UCSD-AML1 (cell line): ENCODE data around the gene MCM7.

Experiments
- DNase-seq: peaks from one replicate; lab custom pipeline; 2025; ENCODE audit not compliant: unreplicated experiment; lab: John Stamatoyannopoulos, UW

MCM7 gene

GRCh38 chr7:100124301-100125230 lies 23.4 kb upstream of the MCM7 start:
- peak; percentile 13 for DNase-seq

DNA sequence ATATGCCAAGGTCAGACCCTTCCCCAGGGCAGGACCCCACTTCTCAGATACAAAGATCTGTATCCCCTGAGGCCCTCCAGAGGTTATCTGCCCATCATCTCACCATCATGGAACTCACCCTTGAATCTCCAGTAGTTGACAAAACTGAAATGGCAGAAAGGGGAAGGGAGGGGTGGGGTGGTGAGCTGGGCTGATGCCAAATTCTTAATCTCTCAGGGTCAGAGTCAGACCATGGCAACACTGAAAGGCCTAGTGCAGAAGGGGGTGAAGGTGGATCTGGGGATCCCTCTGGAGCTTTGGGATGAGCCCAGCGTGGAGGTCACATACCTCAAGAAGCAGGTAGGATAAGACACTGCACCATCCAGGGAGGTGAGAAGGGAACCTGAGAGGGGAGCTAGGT lies 21.4 kb upstream of the MCM7 start:
- DNase-seq: no peak

DNA sequence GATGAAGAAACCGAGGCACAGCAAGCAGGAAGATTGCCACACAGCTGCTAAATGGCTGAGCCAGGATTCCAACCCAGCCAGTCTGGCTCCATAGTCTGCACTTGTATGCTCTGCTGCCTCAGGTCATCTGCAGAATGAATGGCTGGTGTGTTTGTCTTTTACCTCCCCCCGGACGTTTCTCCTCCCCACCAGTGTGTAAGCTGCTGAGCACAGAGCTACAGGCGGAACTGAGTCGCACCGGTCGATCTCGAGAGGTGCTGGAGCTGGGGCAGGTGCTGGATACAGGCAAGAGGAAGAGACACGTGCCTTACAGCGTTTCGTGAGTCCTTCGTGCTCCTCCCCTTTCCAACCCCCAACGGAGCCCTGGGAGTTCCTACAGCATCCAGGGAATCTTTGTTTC lies 20.9 kb upstream of the MCM7 start:
- no peak for DNase-seq

DNA sequence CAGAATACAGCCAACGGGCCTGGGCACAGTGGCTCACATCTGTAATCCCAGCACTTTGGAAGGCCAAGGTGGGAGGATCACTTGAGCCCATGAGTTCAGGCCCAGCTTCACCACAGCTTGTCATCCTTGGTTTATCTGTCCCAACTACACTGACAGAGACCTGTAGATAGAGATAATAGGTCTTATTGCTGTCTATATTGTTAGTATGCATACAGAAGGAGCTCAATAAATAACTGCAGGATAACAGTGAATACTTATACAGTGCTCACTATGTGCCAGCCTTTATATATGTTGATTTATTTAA lies 19.5 kb upstream of the MCM7 start:
- no peak for DNase-seq

DNA sequence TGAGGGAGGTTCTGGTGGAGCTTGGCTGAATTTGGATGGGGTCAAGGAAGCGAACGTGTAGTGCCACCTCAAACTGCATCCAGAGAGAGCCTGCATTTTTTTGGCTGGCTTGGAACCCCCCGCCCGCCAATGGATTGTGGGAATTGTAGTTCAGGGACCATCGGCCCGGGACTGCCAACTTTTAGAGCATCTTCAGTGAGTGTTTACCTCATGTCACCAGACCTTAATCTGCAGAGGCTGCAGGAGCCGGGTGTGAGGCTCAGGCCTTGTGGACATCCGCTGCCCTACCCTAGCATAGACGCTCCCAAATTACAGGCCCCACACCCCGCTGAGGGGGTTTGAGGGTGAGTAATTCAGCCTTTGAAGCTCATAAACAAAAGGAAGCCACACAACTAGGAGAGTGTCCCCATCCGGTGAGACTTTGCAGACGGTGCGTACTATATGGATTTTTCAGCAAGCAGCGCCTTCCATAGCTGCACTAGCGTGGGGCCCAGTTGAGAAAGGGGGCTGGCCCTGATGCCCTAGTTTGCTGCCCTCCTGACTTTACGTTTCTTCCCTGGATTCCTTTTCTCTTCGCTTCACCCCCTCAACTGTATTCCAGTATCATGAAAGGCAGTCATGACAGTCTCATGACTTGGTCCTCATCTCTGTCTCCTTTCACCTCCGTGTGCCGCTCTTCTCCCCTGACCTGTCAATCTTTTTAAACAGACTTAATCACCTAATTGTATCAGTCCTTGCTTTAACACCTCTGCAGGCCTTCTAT lies 19.0 kb upstream of the MCM7 start:
- no peak for DNase-seq

- DNase-seq: peak; percentile 83
These were observed 18.1 kb upstream of the MCM7 start, which contains the start of the genes CNPY4 and TAF6 for GRCh38 chr7:100119072-100119969. Gene CNPY4 (plus strand): TSS chr7:100119634. CDS start chr7:100119745, 111 bp downstream. Gene TAF6 (minus strand): TSS chr7:100119358. CDS start chr7:100114209, 5,149 bp downstream.

DNA sequence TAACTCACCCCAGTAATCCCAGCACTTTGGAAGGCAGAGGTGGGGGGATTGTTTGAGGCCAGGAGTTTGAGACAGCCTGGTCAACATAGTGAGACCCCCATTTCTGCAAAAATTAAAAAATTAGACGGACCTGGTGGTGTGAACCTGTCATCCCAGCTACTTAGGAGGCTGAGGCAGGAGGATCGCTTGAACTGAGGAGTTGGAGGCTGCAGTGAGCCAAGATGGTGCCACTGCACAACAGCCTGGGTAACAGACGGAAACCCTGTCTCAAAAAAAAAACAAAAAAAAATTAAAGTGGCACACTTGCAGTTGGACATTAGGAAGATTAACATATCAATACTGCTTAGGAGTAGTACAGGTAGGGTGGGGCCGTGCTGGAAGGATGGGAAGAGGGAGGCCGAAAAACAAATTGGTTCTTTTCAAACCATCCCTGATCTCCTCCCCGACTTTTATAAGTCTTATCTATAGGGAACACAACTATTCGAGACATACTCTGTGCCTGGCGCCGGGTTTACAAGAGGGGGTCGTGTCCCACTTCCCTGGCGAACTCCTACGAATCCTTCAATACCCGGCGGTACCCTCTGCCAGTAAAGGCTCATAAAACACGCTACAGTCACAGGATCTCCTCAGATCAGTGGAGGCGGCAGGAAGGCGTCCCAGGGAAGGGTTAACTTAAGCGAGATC lies 17.3 kb upstream of the MCM7 start:
- DNase-seq: no peak

DNA sequence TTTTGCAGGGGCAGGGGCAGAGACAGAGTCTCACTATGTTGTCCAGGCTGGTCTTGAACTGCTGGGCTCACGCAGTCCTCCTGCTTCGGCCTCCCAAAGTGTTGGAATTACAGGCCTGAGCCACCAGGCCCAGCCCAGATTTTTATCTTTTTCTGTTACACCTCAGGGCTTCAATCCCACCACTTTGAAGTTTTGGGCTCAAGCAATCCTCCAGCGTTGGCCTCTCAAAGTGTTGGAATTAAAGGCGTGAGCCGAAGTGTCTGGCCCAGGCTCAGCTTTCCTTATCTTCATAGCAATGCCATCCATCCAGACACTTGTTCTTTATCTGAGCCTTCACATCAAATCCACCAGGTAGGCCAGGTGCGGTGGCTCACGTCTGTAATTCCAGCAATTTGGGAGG lies 13.8 kb upstream of the MCM7 start:
- DNase-seq: no peak

DNA sequence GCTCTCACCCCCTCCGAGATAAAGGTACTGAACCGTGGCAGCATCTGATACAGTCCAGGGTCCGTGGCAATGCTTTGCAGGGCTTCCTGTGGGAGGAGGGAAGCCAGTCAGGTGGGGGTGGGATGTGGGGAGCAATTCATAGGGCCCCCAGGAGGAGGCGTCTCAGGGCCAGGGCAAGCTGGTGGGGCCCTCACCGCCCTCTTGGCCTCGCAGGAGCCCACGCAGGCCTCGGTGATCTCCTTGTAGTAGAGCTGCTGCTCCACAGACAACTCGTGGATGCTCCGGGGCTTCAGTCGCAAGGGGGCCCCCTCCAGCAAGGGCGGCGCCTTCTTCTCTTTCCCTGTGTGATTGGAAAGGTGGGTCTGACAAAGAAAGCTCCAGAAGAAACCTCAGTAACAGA lies 10.7 kb upstream of the MCM7 start:
- DNase-seq: no peak

DNA sequence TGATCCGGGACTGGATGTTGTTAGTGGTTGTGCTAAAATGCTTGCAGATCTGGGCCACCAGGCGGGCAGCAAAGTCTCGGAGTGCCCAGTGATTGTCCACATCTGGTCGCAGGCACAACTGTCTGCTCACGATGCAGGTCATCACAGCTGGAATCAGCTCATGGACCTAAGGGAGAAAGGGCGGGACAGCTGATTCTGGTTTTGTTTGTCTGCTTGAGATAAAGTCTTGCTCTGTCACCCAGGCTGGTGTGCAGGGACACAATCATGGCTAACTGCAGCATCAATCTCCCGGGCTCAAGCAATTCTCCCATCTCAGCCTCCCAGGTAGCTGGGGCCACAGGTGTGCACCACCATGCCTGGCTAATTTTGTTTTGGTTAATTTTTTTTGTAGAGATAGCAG lies 10.0 kb upstream of the MCM7 start:
- no peak for DNase-seq

DNA sequence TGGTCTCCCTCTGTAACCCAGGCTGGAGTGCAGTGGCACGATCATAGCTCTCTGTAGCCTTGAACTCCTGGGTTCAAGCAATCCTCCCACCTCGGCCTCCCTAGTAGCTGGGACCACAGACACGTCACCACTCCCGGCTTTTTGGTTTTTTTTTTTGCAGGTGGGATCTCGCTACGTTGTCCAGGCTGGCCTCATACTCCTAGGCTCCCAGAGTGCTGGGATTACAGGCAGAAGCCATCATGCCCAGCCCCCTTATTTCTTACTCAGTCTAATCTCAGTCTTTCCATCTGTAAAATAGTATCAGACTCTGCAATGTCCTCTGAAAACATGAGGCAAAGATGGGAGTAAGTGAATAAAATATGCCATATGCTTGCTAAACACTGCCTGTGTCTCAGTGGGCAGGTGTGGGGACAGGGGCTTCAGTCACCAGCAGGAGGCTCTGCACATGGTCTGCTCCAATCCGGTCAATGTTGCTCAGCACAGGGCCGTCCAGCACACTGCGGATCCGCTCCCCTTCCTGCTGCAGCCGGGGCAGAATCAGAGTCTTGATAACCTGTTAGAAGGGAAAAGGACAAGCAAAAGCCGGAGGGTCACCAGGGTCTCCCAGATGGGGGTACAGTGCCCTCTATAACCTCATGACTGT lies 8.4 kb upstream of the MCM7 start:
- no peak for DNase-seq

DNA sequence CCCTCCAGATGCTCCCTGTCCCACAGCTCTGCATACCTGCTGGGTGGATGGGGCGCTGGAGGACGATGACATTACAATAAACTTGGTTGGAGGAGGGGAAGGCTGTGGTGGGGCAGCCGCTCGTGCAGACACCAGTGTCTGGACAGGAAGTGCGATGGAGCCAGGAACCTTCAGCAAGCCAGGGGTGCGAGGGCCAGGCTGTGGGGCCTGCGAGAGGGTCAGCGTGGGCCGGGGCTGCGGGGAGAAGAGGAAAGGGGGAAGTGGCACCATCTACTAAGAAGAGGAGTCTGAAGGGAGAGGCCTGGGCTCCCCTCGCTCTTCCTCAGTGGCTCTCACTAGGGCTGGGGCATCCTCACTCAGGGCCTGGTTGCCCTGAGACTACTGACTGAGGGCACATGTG lies 6.7 kb upstream of the MCM7 start:
- no peak for DNase-seq

DNA sequence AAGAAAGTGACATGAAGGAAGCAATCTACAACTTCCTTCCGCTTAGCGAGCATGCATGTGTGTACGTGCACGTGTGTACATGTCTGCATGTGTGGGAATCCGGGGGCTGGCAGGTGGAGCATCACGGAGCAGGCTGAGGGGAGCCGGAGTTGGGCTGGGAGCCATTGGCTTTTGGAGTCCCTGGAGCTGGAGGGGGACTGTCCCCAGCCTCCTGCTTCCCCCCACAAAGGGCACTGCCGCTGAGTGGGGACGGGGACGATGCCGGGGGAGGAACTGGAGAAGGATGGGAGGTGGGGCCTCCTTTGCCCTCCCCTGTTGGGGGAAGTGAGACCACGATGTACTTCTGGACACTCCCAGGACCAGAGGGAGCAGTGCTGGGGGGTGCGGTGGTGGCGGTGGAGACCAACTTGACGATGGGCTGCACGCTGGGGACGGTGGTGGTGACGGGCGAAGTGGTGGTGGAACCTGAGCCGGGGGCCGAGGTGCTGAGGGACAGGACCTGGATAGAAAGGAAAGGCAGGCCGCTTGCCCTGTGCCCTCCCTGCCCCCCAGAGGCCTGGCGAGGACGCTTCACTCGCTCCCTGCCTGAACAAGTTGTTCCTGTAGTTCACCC lies 6.0 kb upstream of the MCM7 start:
- DNase-seq: no peak

GRCh38 chr7:100106633-100107032 lies 5.4 kb upstream of the MCM7 start:
- no peak for DNase-seq

- no peak for DNase-seq
These were observed 4.3 kb upstream of the MCM7 start for GRCh38 chr7:100105534-100105933.

GRCh38 chr7:100102950-100103840 lies 2.0 kb upstream of the MCM7 start:
- DNase-seq: no peak

DNA sequence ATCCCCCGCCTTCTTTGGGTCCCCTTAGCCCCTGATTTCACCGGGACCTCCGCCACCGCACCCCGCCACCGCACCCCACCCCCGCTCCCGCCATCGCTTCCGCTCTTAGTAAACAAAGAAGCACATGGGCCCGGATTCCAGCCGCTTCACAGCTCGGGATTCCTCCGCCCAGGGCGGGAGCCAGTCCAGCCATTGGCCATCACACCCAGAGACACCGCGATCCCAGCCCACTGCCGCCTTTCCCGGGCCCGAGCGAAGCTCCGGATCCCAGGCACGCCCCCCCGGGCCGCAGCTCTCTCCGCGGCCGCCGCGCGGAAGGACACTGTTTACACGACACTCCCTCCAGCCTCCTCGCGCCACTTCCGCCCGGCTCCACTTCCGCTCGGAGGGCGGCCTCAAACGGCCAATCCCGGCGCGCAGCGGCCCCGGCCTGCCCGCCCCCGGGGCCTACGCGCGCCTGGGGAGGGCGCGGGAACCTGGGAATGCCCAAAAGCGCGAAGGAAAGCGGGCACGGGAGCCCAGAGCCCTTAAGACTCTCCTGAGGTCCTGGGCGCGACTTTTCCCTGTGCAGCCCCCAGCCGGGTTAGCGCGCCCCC lies 679 bp downstream of the MCM7 start:
- DNase-seq: peak; percentile 87

DNA sequence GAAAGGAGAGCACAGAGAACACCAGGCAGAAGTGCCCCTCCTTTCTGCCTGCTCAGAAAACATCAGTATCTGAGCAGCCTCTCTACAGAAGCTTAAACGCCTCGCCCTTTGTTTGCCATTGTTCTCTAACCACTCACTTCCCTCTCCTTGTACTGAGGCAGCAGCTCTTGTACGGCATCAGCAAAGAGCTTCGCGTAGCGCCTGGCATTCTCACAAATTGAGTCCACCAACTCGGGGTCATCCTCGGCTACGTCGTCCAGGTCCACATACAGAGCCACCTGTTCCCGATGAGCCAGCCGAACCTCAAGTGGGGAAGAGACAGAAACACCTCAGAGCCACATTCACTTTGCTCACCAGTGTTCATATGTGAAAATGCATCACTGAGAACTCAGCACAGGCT lies 1.7 kb downstream of the MCM7 start:
- DNase-seq: no peak
